GM12874 (cell line): Measurements from ENCODE around the gene KCNC2.

Experiments
- TF ChIP-seq, protein P1 (sequence below): IDR thresholded peaks from 2 replicates; pipeline ENCODE4 v1.5.1; 2011; ENCODE audit warnings: low read depth, mild to moderate bottlenecking, control low read depth, low read length, moderate library complexity; ENCODE audit not compliant: insufficient read depth

KCNC2 gene

DNA sequence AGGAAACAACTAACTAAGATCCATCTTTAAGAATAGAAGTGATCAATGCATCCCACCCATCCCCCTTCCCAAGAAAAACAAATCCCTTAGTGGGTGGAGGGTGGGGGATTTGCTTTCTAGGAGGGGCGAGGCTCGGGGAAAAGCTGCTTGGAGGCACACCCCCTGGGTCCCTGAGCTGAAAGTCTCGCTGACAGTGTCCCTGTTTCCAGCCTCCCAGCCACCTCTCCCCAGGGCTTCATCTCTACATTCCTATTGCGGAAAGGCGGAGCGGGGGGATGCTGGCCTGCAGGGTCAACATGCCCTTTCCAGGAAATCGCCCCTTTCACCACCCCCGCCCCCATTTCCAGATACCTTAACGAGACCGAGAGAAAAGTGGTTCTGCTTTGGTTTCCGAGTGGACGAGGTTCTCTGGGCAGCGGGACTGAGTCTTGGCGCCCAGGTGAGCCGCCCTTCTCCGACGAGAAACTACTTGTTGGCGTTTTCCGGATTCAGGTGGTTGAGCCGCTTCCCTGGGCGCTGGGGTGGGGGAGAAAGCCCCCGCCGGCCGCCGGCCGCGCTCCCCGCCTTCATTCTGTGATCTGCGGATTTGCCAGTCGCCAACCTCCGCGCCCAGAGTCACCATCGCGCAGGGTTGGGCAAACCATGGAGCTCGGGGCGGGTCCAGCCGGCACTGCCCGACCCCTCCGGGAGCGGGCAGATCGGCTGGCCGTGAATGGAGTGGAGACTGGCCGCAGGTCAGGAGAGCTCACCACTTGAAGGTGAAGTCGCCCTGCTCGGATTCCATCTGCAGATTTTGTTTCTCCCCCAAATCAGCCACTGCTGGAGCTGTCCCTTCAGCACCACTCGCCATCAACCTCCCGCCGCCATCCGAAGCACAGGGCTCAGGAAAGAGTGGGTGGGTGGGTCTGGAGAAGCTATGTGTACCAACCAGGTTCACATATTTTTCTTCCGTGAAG lies 505 bp downstream of the KCNC2 start:
- TF ChIP-seq, protein P1, sequence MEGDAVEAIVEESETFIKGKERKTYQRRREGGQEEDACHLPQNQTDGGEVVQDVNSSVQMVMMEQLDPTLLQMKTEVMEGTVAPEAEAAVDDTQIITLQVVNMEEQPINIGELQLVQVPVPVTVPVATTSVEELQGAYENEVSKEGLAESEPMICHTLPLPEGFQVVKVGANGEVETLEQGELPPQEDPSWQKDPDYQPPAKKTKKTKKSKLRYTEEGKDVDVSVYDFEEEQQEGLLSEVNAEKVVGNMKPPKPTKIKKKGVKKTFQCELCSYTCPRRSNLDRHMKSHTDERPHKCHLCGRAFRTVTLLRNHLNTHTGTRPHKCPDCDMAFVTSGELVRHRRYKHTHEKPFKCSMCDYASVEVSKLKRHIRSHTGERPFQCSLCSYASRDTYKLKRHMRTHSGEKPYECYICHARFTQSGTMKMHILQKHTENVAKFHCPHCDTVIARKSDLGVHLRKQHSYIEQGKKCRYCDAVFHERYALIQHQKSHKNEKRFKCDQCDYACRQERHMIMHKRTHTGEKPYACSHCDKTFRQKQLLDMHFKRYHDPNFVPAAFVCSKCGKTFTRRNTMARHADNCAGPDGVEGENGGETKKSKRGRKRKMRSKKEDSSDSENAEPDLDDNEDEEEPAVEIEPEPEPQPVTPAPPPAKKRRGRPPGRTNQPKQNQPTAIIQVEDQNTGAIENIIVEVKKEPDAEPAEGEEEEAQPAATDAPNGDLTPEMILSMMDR: no peak

GRCh38 chr12:75207338-75208083 lies 2.1 kb downstream of the KCNC2 start:
- TF ChIP-seq, protein P1: no peak

GRCh38 chr12:75205558-75205957 lies 4.1 kb downstream of the KCNC2 start:
- TF ChIP-seq, protein P1: no peak

GRCh38 chr12:75196865-75197264 lies 12.8 kb downstream of the KCNC2 start:
- TF ChIP-seq, protein P1: no peak

GRCh38 chr12:75196408-75196807 lies 13.2 kb downstream of the KCNC2 start:
- TF ChIP-seq, protein P1: no peak

DNA sequence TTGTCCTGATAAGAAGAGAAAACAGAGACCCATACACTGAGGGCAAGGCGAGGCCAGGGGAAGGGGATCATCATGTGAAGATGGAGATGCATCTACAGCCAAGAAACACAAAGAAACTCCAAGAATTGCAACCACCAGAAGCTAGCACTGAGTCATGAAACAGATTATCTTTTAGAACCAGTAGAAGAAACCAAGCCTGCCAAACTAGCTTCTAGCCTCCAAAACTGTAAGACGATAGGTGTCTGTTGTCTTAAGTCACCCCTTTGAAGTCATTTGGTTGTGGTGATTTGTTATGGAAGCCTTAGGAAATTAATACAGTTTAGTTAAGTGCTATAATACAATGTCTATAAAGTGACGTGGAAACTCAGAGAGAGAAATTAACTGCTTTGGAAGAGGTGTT lies 15.4 kb downstream of the KCNC2 start:
- TF ChIP-seq, protein P1: no peak

DNA sequence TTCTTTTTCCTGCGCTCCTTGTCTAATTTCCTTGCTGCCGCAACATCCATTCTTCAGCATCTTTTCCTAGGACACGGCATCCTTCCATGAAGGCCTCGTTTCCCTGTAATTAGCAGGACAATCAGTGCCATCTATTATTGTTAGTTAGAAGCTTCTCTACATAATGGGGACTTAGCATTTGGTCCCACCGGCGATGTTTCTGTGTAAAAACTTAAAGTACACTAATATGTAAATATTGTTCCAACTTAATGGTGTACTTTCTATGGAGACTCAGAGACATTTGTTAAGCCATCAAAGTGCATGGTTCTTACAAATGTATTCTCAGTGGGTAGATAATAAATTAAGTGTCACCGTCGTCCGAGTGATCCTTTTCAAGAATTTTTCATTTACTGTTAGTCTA lies 17.4 kb downstream of the KCNC2 start:
- TF ChIP-seq, protein P1: no peak
